GM15510 (cell line): ENCODE data around the gene CX3CL1.

ENCODE experiments used
- POLR2A ChIP-seq: IDR thresholded peaks from 3 replicates; pipeline ENCODE4 v1.6.1; 2011; ENCODE audit warnings: borderline replicate concordance; ENCODE audit not compliant: insufficient read length; ENCODE audit errors: extremely low read depth

The CX3CL1 gene

GRCh38 chr16:57385083-57385482 is 12.8 kb downstream of the CX3CL1 start:
- no peak for TF ChIP-seq POLR2A

GRCh38 chr16:57386381-57386951 is 14.2 kb downstream of the CX3CL1 start:
- TF ChIP-seq POLR2A: no peak

- no peak for TF ChIP-seq POLR2A
Measured at GRCh38 chr16:57387598-57388354, 15.5 kb downstream of the CX3CL1 start.

GRCh38 chr16:57388359-57389086 is 16.2 kb downstream of the CX3CL1 start:
- no peak for TF ChIP-seq POLR2A

- TF ChIP-seq POLR2A: no peak
Measured at GRCh38 chr16:57389087-57389468, 16.8 kb downstream of the CX3CL1 start.

- TF ChIP-seq POLR2A: no peak
Measured at GRCh38 chr16:57390636-57391295, 18.5 kb downstream of the CX3CL1 start.

GRCh38 chr16:57391300-57391699 is 19.0 kb downstream of the CX3CL1 start:
- TF ChIP-seq POLR2A: no peak

- TF ChIP-seq POLR2A: no peak
Measured at GRCh38 chr16:57391708-57392107, 19.4 kb downstream of the CX3CL1 start.

GRCh38 chr16:57392694-57393093 is 20.4 kb downstream of the CX3CL1 start:
- TF ChIP-seq POLR2A: no peak

GRCh38 chr16:57394444-57394843 is 22.2 kb downstream of the CX3CL1 start:
- no peak for TF ChIP-seq POLR2A

- TF ChIP-seq POLR2A: no peak
Measured at GRCh38 chr16:57395026-57395425, 22.7 kb downstream of the CX3CL1 start.

- no peak for TF ChIP-seq POLR2A
Measured at GRCh38 chr16:57396786-57397185, 24.5 kb downstream of the CX3CL1 start.

GRCh38 chr16:57401943-57402640 is 29.8 kb downstream of the CX3CL1 start:
- TF ChIP-seq POLR2A: no peak

- no peak for TF ChIP-seq POLR2A
Measured at GRCh38 chr16:57403965-57404817, 31.9 kb downstream of the CX3CL1 start, which contains the start of gene CCL17. Gene CCL17 (plus strand): TSS chr16:57404767. CDS start chr16:57413933, 9,166 bp downstream.
